ENCODE results near the gene AATK.

- TF ChIP-seq CTCF (IDR thresholded peaks at IDR 0.05; ENCODE audit: insufficient read depth, low read length) = no peak
- TF ChIP-seq POLR2AphosphoS5 (IDR thresholded peaks at IDR 0.05; ENCODE audit: low read depth) = no peak
- TF ChIP-seq, protein P1, sequence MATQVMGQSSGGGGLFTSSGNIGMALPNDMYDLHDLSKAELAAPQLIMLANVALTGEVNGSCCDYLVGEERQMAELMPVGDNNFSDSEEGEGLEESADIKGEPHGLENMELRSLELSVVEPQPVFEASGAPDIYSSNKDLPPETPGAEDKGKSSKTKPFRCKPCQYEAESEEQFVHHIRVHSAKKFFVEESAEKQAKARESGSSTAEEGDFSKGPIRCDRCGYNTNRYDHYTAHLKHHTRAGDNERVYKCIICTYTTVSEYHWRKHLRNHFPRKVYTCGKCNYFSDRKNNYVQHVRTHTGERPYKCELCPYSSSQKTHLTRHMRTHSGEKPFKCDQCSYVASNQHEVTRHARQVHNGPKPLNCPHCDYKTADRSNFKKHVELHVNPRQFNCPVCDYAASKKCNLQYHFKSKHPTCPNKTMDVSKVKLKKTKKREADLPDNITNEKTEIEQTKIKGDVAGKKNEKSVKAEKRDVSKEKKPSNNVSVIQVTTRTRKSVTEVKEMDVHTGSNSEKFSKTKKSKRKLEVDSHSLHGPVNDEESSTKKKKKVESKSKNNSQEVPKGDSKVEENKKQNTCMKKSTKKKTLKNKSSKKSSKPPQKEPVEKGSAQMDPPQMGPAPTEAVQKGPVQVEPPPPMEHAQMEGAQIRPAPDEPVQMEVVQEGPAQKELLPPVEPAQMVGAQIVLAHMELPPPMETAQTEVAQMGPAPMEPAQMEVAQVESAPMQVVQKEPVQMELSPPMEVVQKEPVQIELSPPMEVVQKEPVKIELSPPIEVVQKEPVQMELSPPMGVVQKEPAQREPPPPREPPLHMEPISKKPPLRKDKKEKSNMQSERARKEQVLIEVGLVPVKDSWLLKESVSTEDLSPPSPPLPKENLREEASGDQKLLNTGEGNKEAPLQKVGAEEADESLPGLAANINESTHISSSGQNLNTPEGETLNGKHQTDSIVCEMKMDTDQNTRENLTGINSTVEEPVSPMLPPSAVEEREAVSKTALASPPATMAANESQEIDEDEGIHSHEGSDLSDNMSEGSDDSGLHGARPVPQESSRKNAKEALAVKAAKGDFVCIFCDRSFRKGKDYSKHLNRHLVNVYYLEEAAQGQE (IDR thresholded peaks at IDR 0.05; ENCODE audit: insufficient replicate concordance, low read depth) = no peak
Observed at GRCh38 chr17:81182596-81182995, 16.6 kb upstream of the AATK start.
